ENCODE data around the gene RXFP4. TPM values are rescaled to one million over a fixed set of nuclear protein-coding genes. Genes with fewer than 3 reads are reported as not detected.
A peak's percentile ranks its signal among the peaks of the same experiment; 100 is the strongest.

The RXFP4 gene
- total RNA-seq, 1 experiment from 2014 or later = not detected

DNA sequence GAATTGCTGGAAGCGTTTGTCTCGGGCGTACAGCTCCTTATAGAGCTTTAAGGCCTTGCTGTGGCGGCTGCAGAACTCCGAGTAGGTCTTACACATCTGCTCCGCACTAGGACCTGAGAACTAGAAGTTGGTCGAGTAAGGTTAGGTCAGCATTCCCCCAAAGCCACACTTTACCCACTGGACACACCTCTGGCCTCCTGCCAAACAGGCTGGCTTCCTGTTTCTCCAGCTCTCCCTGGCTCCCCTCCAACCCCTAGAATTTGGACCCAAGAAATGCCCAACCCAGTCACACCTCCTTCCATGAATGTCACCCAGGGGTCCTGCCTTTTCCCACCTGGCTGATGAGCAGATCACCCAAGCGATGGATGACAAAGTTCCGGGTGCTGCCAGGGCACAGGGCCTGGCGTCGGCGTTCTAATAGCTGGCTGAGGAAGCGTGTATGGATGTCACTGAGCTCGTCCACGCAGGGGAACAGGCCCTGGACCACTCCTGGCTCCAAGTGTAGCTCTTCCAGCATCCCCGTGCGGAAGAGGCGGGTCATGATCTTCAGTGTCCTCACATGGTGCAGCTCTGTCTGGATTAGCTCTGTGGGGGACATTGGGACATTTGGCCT lies 21.3 kb downstream of the RXFP4 start:
- DNase-seq = peak; percentile 68
- BruUV-seq (replicated peaks) = no TSS peak
- Mint-ChIP-seq H3K27ac (ENCODE audit: unreplicated experiment) (no peak overlapping the region), H3K36me3 (ENCODE audit: insufficient read depth, unreplicated experiment) (peaks cover 79% of the 10 kb centered on the region), H3K4me1 (ENCODE audit: low read depth, unreplicated experiment) (peaks cover 34% of the 10 kb centered on the region), H3K27me3 (ENCODE audit: unreplicated experiment) (no peaks in the 10 kb centered on the region), H3K4me3 (ENCODE audit: low read depth, unreplicated experiment) (peak overlapping the region; percentile 66), H3K9me3 (ENCODE audit: low read depth, unreplicated experiment) (no peaks in the 10 kb centered on the region)
- TF ChIP-seq, protein P1, sequence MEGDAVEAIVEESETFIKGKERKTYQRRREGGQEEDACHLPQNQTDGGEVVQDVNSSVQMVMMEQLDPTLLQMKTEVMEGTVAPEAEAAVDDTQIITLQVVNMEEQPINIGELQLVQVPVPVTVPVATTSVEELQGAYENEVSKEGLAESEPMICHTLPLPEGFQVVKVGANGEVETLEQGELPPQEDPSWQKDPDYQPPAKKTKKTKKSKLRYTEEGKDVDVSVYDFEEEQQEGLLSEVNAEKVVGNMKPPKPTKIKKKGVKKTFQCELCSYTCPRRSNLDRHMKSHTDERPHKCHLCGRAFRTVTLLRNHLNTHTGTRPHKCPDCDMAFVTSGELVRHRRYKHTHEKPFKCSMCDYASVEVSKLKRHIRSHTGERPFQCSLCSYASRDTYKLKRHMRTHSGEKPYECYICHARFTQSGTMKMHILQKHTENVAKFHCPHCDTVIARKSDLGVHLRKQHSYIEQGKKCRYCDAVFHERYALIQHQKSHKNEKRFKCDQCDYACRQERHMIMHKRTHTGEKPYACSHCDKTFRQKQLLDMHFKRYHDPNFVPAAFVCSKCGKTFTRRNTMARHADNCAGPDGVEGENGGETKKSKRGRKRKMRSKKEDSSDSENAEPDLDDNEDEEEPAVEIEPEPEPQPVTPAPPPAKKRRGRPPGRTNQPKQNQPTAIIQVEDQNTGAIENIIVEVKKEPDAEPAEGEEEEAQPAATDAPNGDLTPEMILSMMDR (IDR thresholded peaks at IDR 0.05; ENCODE audit: unreplicated experiment) = no peak
- intact Hi-C loops (cut with micrococcal nuclease; ENCODE audit: unreplicated experiment) = loop anchor here (2.0 kb wide), 1 partner anchor 26 kb away; no protein-coding TSS in a partner anchor
- CTCF ChIA-PET = interaction anchor here (0.6 to 1.5 kb wide), 7 partner anchors 8 to 110 kb away, joined by 3 to 8 read pairs (median 4); partner anchors contain the start of gene ARHGEF2

DNA sequence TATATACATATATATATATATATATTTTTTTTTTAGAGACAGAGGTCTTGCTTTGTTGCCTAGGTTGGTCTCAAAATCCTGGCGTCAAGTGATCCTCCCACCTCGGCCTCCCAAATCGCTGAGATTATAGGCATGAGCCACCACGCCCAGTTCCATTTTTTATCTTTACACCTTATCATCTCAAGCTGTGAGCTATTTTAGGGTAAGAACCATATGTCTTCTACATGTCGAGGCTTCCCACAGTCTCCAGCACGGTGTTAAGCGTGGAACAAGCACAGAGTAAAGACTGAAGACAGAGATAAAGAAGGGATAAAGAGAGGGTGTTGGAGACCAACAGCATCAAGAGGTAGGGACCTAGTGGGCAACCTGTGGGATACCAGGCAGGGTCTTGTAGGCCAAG lies 22.8 kb downstream of the RXFP4 start:
- peaks cover 92% of the 10 kb centered on the region for H3K36me3 Mint-ChIP-seq (ENCODE audit: insufficient read depth, unreplicated experiment)
- H3K4me1 Mint-ChIP-seq (ENCODE audit: low read depth, unreplicated experiment) = peaks cover 34% of the 10 kb centered on the region
- no peak overlapping the region for H3K4me3 Mint-ChIP-seq (ENCODE audit: low read depth, unreplicated experiment)
- TF ChIP-seq, protein P1 (IDR thresholded peaks at IDR 0.05; ENCODE audit: unreplicated experiment) = no peak
- no peak for DNase-seq
- no TSS peak for BruUV-seq (replicated peaks)
- no peak overlapping the region for H3K27ac Mint-ChIP-seq (ENCODE audit: unreplicated experiment)
- no peaks in the 10 kb centered on the region for H3K9me3 Mint-ChIP-seq (ENCODE audit: low read depth, unreplicated experiment)
- CTCF ChIA-PET = interaction anchor here (0.7 kb wide), 1 partner anchor 360 kb away, joined by 3 read pairs; no protein-coding TSS in a partner anchor
- H3K27me3 Mint-ChIP-seq (ENCODE audit: unreplicated experiment) = no peaks in the 10 kb centered on the region
- intact Hi-C loops (cut with micrococcal nuclease; ENCODE audit: unreplicated experiment) = no loop called here

DNA sequence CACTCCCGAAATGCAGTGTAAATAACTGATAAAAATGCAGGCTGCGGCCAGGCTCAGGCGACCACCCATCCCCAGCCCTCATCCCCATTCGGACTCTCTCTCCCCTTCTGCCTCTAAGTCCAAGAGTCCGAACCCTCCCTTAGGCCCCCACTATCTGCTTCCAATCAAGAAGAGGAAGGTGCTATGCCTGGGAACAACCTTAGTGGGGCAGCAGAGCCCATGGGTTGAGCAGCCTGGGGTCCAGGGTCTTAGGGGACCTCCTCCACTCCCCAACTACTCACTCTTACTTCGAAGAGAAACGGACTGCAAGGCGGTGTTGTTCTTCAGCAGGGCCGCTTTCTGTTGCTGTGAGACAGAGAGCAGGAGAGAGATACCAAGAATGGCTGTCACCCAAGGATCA lies 24.7 kb downstream of the RXFP4 start:
- H3K4me1 Mint-ChIP-seq (ENCODE audit: low read depth, unreplicated experiment) = peaks cover 35% of the 10 kb centered on the region
- H3K4me3 Mint-ChIP-seq (ENCODE audit: low read depth, unreplicated experiment) = no peak overlapping the region
- TF ChIP-seq, protein P1 (IDR thresholded peaks at IDR 0.05; ENCODE audit: unreplicated experiment) = no peak
- intact Hi-C loops (cut with micrococcal nuclease; ENCODE audit: unreplicated experiment) = no loop called here
- DNase-seq = no peak
- CTCF ChIA-PET = no interaction called here
- H3K9me3 Mint-ChIP-seq (ENCODE audit: low read depth, unreplicated experiment) = no peaks in the 10 kb centered on the region
- no TSS peak for BruUV-seq (replicated peaks)
- peaks cover 83% of the 10 kb centered on the region for H3K36me3 Mint-ChIP-seq (ENCODE audit: insufficient read depth, unreplicated experiment)
- no peaks in the 10 kb centered on the region for H3K27me3 Mint-ChIP-seq (ENCODE audit: unreplicated experiment)
- H3K27ac Mint-ChIP-seq (ENCODE audit: unreplicated experiment) = peak overlapping the region; percentile 40

DNA sequence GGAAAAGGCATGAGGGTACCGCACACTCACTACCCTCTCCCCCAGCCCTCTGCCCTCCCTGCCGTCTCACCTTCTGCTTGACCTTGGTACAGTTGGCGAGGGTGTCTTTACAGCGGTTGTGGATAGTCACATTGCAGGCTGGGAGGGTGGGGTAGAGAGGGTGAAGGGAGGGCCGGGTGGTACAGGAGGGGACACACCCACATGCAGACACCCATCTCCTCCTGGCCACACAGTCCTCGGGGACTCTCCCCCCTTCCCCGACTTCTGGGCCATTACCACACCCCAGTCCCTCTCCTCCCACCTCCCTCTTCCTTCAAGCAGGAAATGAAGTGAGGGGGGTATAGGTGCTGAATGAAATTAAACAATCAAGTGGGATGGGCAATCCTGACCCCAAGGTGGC lies 25.3 kb downstream of the RXFP4 start:
- Mint-ChIP-seq H3K27ac (ENCODE audit: unreplicated experiment) (peak overlapping the region; percentile 40), H3K36me3 (ENCODE audit: insufficient read depth, unreplicated experiment) (peaks cover 83% of the 10 kb centered on the region), H3K4me1 (ENCODE audit: low read depth, unreplicated experiment) (peaks cover 31% of the 10 kb centered on the region), H3K9me3 (ENCODE audit: low read depth, unreplicated experiment) (no peaks in the 10 kb centered on the region), H3K4me3 (ENCODE audit: low read depth, unreplicated experiment) (no peak overlapping the region), H3K27me3 (ENCODE audit: unreplicated experiment) (no peaks in the 10 kb centered on the region)
- CTCF ChIA-PET = no interaction called here
- no TSS peak for BruUV-seq (replicated peaks)
- intact Hi-C loops (cut with micrococcal nuclease; ENCODE audit: unreplicated experiment) = no loop called here
- TF ChIP-seq, protein P1 (IDR thresholded peaks at IDR 0.05; ENCODE audit: unreplicated experiment) = no peak
- DNase-seq = no peak
